Gastrocnemius medialis (tissue), 4 donors: ENCODE results near the gene MEAF6. TPM values are rescaled to one million over a fixed set of nuclear protein-coding genes. Genes with fewer than 3 reads are reported as not detected.
"Not testable (repeated sequence)": the region's sequence is repeated elsewhere in the genome, so short reads cannot be mapped to it uniquely, and the experiment has no call there.

Source experiments
- ATAC-seq, 2 donors: fragments of 150-250 bp; one replicate each; pipeline ENCODE4 v1.9.1; 2016
- DNase-seq, 2 donors: peaks; one replicate each; pipeline ENCODE4 v3.0.0-alpha.2; 2019
- H3K27ac ChIP-seq, 4 donors: fragments of 200-600 bp; sonication (generic); 1 replicate in 1 of 4; 2 replicates in 3 of 4; pipeline ENCODE4 v1.5.1; 2016 to 2018; ENCODE audit warnings: mild to moderate bottlenecking in 2 of 4, moderate library complexity in 1 of 4
- H3K27me3 ChIP-seq, 3 donors: fragments of 200-600 bp; sonication (generic) in 2 of 3; 1 replicate in 1 of 3; 2 replicates in 2 of 3; pipeline versions ENCODE4 v1.5.1 to v1.6.0; 2016 to 2019; ENCODE audit warnings: mild to moderate bottlenecking in 1 of 3, moderate library complexity in 1 of 3
- H3K36me3 ChIP-seq, 2 donors: fragments of 200-600 bp; sonication (generic) in 1 of 2; one replicate each; pipeline ENCODE4 v1.5.1; 2017 to 2018
- H3K4me1 ChIP-seq, 2 donors: fragments of 200-600 bp; sonication (generic) in 1 of 2; one replicate each; pipeline ENCODE4 v1.5.1; 2016 to 2017; ENCODE audit warnings: mild to moderate bottlenecking in 2 of 2
- H3K4me3 ChIP-seq, 4 donors: fragments of 200-600 bp; sonication (generic) in 3 of 4; 1 replicate in 1 of 4; 2 replicates in 3 of 4; pipeline ENCODE4 v1.5.1; 2016 to 2019; ENCODE audit warnings: mild to moderate bottlenecking in 2 of 4
- H3K9me3 ChIP-seq, 3 donors: fragments of 200-600 bp; sonication (generic) in 2 of 3; 1 replicate in 1 of 3; 2 replicates in 2 of 3; pipeline ENCODE4 v1.5.1; 2016 to 2019
- POLR2A ChIP-seq, 2 donors: fragments of 450-650 bp; IDR thresholded peaks; one replicate each; pipeline ENCODE4 v1.6.1; 2017; ENCODE audit warnings: antibody characterized with exemption in 2 of 2, mild to moderate bottlenecking in 2 of 2, moderate library complexity in 2 of 2
- in situ Hi-C, 4 donors: fragments of 200-750 bp; cut with MboI; loops; one replicate each; pipeline versions ENCODE4 v1.15.0 to v1.8.0; 2017; ENCODE audit warnings: low sequenced_read_pairs in 4 of 4
- intact Hi-C: fragments of 100-400 bp; cut with DNase I; formaldehyde crosslinking; loops from one replicate; pipeline ENCODE4 v1.15.1; 2023; ENCODE audit warnings: low total_unique reads
- total RNA-seq, 4 donors: library from RNA; depleted of rRNA; stranded (reverse); fragments of >200 nt; gene quantifications; one replicate each; pipeline versions ENCODE4 v1.1.0 to v1.2.3, GENCODE V29; 2016
- TF ChIP-seq, protein P1 (sequence below), 5 experiments: fragments of 450-650 bp in 3 of 5; fragments of 200-600 bp in 2 of 5; sonication (generic) in 2 of 5; IDR thresholded peaks in 4 of 5; conservative IDR thresholded peaks in 1 of 5; 1 replicate in 4 of 5; 2 replicates in 1 of 5; pipeline ENCODE4 v1.5.1; 2016 to 2019; ENCODE audit warnings: antibody characterized with exemption in 5 of 5, mild to moderate bottlenecking in 3 of 5, moderate library complexity in 3 of 5

MEAF6 gene
- total RNA-seq, 4 donors from 2014 or later = 72.1 to 81.0 (median 74.5) TPM

DNA sequence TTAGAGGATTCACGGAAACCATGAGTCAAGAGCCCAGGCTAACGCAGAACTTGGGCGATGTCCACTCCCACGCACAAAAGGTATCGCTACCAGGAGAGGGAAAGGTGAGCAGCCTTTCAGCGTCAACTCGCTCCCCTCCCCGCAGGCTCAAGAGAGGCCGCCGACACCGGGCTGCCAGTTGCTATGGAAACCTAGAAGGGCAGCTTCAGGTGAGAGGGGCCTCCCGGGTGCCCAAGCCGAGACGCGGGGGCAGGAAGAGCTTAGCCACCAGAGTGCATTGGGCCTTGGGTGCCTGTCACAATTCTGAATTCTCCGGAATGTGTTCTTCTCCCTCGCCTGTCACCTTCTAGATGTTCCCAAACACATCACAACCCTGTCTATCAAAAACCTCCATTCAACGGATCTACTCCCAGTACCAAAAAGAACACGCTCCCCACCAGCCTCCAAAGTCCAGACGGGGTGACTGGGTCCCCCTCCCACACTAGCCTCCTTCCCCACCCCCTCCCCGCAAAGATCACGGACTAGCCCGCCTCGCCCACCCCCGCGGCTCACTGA lies 694 bp downstream of the MEAF6 start:
- Histone ChIP-seq H3K27me3 (no peaks in the 10 kb centered on the region), H3K27ac (peak overlapping the region; percentile 86 to 96 (median 91)), H3K4me1 (peaks cover 11 to 14% of the 10 kb centered on the region in 2 donors), H3K4me3 (peak overlapping the region; percentile 62 to 96 (median 70)), H3K36me3 (peaks cover 0 to 22% of the 10 kb centered on the region in 2 donors), H3K9me3 (no peaks in the 10 kb centered on the region)
- TF ChIP-seq POLR2A (IDR thresholded peaks at IDR 0.05) = no peak
- TF ChIP-seq, protein P1, sequence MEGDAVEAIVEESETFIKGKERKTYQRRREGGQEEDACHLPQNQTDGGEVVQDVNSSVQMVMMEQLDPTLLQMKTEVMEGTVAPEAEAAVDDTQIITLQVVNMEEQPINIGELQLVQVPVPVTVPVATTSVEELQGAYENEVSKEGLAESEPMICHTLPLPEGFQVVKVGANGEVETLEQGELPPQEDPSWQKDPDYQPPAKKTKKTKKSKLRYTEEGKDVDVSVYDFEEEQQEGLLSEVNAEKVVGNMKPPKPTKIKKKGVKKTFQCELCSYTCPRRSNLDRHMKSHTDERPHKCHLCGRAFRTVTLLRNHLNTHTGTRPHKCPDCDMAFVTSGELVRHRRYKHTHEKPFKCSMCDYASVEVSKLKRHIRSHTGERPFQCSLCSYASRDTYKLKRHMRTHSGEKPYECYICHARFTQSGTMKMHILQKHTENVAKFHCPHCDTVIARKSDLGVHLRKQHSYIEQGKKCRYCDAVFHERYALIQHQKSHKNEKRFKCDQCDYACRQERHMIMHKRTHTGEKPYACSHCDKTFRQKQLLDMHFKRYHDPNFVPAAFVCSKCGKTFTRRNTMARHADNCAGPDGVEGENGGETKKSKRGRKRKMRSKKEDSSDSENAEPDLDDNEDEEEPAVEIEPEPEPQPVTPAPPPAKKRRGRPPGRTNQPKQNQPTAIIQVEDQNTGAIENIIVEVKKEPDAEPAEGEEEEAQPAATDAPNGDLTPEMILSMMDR (IDR thresholded peaks at IDR 0.05 in 4 of 5, conservative IDR thresholded peaks at IDR 0.05 in 1 of 5) = no peak
- peak in 1 of 2 donors; percentile 14 for ATAC-seq
- no peak for DNase-seq
- intact Hi-C loops (loop anchor here (1.0 to 5.0 kb wide), 3 partner anchors 21 to 178 kb away; partner anchors contain the start of genes CDCA8 and SNIP1), in situ Hi-C loops (no loop called here)

DNA sequence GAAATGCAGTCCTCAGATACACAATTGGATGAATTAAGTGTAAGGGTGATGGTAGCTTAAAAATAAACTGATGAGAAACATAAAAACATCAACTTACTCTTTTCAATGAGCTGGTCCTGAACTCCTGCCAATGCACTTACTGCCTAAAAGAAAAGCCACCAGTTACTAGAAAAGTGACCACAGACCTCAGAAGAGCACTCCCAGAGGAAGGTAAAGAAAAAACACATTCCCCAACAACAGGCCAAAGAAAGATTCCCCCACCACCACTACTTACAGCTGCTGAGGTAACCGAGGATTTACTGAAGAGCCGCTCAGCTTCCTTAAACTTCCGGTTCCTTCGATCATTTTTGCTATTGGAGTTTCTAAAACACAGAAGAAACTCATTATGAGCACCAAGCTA lies 5.4 kb downstream of the MEAF6 start:
- H3K27me3 ChIP-seq = no peaks in the 10 kb centered on the region
- peaks cover 14 to 20% of the 10 kb centered on the region in 2 donors for H3K4me1 ChIP-seq
- peak overlapping the region in 2 of 4 donors; percentile 67 to 73 for H3K27ac ChIP-seq
- in situ Hi-C loops (no loop called here), intact Hi-C loops (no loop called here)
- H3K9me3 ChIP-seq = no peaks in the 10 kb centered on the region
- peaks cover 0 to 48% of the 10 kb centered on the region in 2 donors for H3K36me3 ChIP-seq
- ATAC-seq (no peak), DNase-seq (no peak)
- no peak overlapping the region for H3K4me3 ChIP-seq
- TF ChIP-seq, protein P1 (IDR thresholded peaks at IDR 0.05 in 4 of 5, conservative IDR thresholded peaks at IDR 0.05 in 1 of 5) = no peak
- TF ChIP-seq POLR2A (IDR thresholded peaks at IDR 0.05) = no peak

- ATAC-seq (no peak), DNase-seq (no peak)
- H3K4me3 ChIP-seq = no peak overlapping the region
- H3K27ac ChIP-seq = peak overlapping the region in 1 of 4 donors; percentile 73
- TF ChIP-seq, protein P1 (IDR thresholded peaks at IDR 0.05 in 4 of 5, conservative IDR thresholded peaks at IDR 0.05 in 1 of 5) = no peak
- TF ChIP-seq POLR2A (IDR thresholded peaks at IDR 0.05) = no peak
- in situ Hi-C loops = no loop called here
- H3K4me1 ChIP-seq = peaks cover 0 to 12% of the 10 kb centered on the region in 2 donors
- intact Hi-C loops = no loop called here
- no peaks in the 10 kb centered on the region for H3K9me3 ChIP-seq
- H3K27me3 ChIP-seq = no peaks in the 10 kb centered on the region
- H3K36me3 ChIP-seq = peaks cover 0 to 43% of the 10 kb centered on the region in 2 donors
Measured at GRCh38 chr1:37506740-37507139, 7.8 kb downstream of the MEAF6 start.

DNA sequence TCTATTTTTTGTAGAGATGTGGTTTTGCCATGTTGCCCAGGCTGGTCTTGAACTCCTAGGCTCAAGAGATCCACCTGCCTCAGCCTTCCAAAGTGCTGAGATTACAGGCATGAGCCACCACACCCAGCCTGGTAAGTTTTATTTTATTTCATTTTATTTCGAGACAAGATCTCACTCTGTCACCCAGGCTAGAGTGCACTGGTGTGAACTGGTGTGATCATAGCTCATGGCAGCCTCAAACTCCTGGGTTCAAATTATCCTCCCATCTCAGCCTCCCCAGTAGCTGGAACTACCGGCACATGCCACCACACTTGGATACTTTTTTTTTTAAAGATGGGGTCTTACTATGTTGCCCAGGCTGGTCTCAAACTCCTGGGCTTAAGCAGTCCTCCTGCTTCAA lies 11.8 kb downstream of the MEAF6 start:
- Histone ChIP-seq H3K36me3 (peaks cover 0 to 33% of the 10 kb centered on the region in 2 donors), H3K4me1 (peaks cover 12 to 16% of the 10 kb centered on the region in 2 donors)
- H3K9me3 ChIP-seq, H3K4me3 ChIP-seq, ATAC-seq, H3K27me3 ChIP-seq, DNase-seq, in situ Hi-C loops, H3K27ac ChIP-seq, intact Hi-C loops: not testable (repeated sequence)

- no peak for DNase-seq
- Histone ChIP-seq H3K4me1 (peaks cover 10 to 12% of the 10 kb centered on the region in 2 donors), H3K27ac (no peak overlapping the region), H3K9me3 (no peaks in the 10 kb centered on the region), H3K4me3 (no peak overlapping the region), H3K27me3 (no peaks in the 10 kb centered on the region), H3K36me3 (peaks cover 0 to 28% of the 10 kb centered on the region in 2 donors)
- in situ Hi-C loops = no loop called here
- intact Hi-C loops = no loop called here
- no peak for TF ChIP-seq POLR2A (IDR thresholded peaks at IDR 0.05)
- TF ChIP-seq, protein P1 (IDR thresholded peaks at IDR 0.05 in 4 of 5, conservative IDR thresholded peaks at IDR 0.05 in 1 of 5) = no peak
- no peak for ATAC-seq
Measured at GRCh38 chr1:37502104-37502503, 12.5 kb downstream of the MEAF6 start.
